Left lung (tissue), 10 donors: ENCODE results near the gene DDX24. TPM values are rescaled to one million over a fixed set of nuclear protein-coding genes. Genes with fewer than 3 reads are reported as not detected.

Experiments
- ATAC-seq: fragments of 200-7000 bp; cut with Tn5 transposase; one replicate; pipeline ENCODE4 v1.9.1; 2020; ENCODE audit warnings: moderate library complexity
- DNase-seq, 4 donors: peaks; one replicate each; pipeline ENCODE4 v3.0.0-alpha.2; 2013 to 2020
- H3K27ac ChIP-seq, 2 donors: fragments of 200-600 bp; sonication (generic) in 1 of 2; one replicate each; pipeline versions ENCODE4 v1.5.0 to v1.8.0; 2020 to 2021
- H3K27me3 ChIP-seq, 2 donors: fragments of 200-600 bp; sonication (generic) in 1 of 2; one replicate each; pipeline versions ENCODE4 v1.5.0 to v1.8.0; 2020 to 2021
- H3K36me3 ChIP-seq, 2 donors: fragments of 200-600 bp; sonication (generic) in 1 of 2; one replicate each; pipeline versions ENCODE4 v1.5.0 to v1.8.0; 2020 to 2021
- H3K4me1 ChIP-seq, 2 donors: fragments of 200-600 bp; one replicate each; pipeline ENCODE4 v1.8.0; 2021
- H3K4me3 ChIP-seq, 2 donors: fragments of 200-600 bp; sonication (generic) in 1 of 2; one replicate each; pipeline versions ENCODE4 v1.5.0 to v1.8.0; 2020 to 2021; ENCODE audit warnings: mild to moderate bottlenecking in 1 of 2
- H3K9me3 ChIP-seq, 2 donors: fragments of 200-600 bp; sonication (generic) in 1 of 2; one replicate each; pipeline versions ENCODE4 v1.5.0 to v1.8.0; 2020 to 2021
- intact Hi-C, 2 donors: fragments of 100-400 bp; cut with DNase I; formaldehyde crosslinking; loops; one replicate each; pipeline versions ENCODE4 v1.11.2 to v1.14.2; 2022
- polyA plus RNA-seq, 6 donors: library from polyadenylated mRNA; unstranded; fragments of 120-200 nt; gene quantifications; one replicate each; pipeline ENCODE4 v1.2.1, GENCODE V29; 2013; ENCODE audit not compliant: insufficient read length in 6 of 6
- total RNA-seq, 2 donors: library from RNA; stranded (reverse); fragmentation: NEBNext Ultra II Directional; extraction: Animal tissue kit (Norgen Biotek cat#: 25700); gene quantifications; one replicate each; pipeline ENCODE4 v1.2.1, GENCODE V29; 2021
- TF ChIP-seq, protein P1 (sequence below), 2 donors: fragments of 200-600 bp; sonication (generic) in 1 of 2; IDR thresholded peaks; one replicate each; pipeline versions ENCODE4 v1.5.0 to v1.8.0; 2021; ENCODE audit warnings: antibody characterized with exemption in 2 of 2
- donor health status: DM: no; HTN: yes; CAD: no.
- donor health status: DM: no; HTN: no; CAD: no.

The DDX24 gene
- total and polyA plus RNA-seq, 8 donors = 127 to 148 (median 139) TPM

DNA sequence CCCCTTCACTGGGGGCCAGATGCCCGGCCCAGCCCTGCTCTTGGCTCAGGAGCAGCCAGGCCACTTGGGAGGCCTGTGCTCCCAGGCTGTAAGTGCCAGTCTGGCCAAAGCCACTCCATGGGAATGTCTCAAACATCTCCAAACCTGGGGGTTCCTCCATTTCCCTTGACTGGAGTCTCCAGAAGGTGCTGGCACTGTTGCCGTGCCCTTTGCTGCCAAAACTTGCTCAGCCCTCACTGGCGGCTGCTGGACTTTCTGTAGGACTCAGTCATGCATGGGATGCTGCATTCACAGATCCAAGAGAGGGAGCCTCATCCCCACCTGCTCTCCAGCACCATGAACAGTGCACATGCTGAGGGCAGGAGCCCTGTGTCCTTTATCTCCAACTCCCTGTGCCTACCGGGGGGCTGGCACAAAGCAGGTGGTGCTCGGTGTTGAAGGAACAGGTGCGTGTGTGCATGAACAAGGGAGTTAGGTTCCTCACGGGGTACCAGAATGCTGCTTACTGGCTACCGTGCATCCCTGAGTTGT, 64.5 kb downstream of the DDX24 start:
- H3K27me3 ChIP-seq = no peaks in the 10 kb centered on the region
- intact Hi-C loops = no loop called here

GRCh38 chr14:94015223-94015622, 65.8 kb downstream of the DDX24 start:
- Histone ChIP-seq H3K27me3 (peaks cover 0 to 6% of the 10 kb centered on the region in 2 donors), H3K4me3 (no peak overlapping the region), H3K9me3 (no peaks in the 10 kb centered on the region), H3K4me1 (no peaks in the 10 kb centered on the region), H3K27ac (no peak overlapping the region), H3K36me3 (no peaks in the 10 kb centered on the region)
- ATAC-seq (no peak), DNase-seq (no peak)
- intact Hi-C loops = no loop called here
- TF ChIP-seq, protein P1, sequence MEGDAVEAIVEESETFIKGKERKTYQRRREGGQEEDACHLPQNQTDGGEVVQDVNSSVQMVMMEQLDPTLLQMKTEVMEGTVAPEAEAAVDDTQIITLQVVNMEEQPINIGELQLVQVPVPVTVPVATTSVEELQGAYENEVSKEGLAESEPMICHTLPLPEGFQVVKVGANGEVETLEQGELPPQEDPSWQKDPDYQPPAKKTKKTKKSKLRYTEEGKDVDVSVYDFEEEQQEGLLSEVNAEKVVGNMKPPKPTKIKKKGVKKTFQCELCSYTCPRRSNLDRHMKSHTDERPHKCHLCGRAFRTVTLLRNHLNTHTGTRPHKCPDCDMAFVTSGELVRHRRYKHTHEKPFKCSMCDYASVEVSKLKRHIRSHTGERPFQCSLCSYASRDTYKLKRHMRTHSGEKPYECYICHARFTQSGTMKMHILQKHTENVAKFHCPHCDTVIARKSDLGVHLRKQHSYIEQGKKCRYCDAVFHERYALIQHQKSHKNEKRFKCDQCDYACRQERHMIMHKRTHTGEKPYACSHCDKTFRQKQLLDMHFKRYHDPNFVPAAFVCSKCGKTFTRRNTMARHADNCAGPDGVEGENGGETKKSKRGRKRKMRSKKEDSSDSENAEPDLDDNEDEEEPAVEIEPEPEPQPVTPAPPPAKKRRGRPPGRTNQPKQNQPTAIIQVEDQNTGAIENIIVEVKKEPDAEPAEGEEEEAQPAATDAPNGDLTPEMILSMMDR (IDR thresholded peaks at IDR 0.05) = no peak

More for the DNA sequence above, 64.5 kb downstream of the DDX24 start:
- Histone ChIP-seq H3K27ac (no peak overlapping the region), H3K4me3 (no peak overlapping the region), H3K4me1 (no peaks in the 10 kb centered on the region), H3K9me3 (no peaks in the 10 kb centered on the region), H3K36me3 (no peaks in the 10 kb centered on the region)
- TF ChIP-seq, protein P1 (IDR thresholded peaks at IDR 0.05) = no peak
- no peak for ATAC-seq
- DNase-seq = no peak

GRCh38 chr14:94014382-94014781, 66.6 kb downstream of the DDX24 start:
- Histone ChIP-seq H3K4me1 (no peaks in the 10 kb centered on the region), H3K4me3 (no peak overlapping the region), H3K9me3 (no peaks in the 10 kb centered on the region), H3K36me3 (no peaks in the 10 kb centered on the region), H3K27me3 (peaks cover 0 to 6% of the 10 kb centered on the region in 2 donors), H3K27ac (no peak overlapping the region)
- intact Hi-C loops = no loop called here
- TF ChIP-seq, protein P1 (IDR thresholded peaks at IDR 0.05) = no peak
- DNase-seq = no peak
- no peak for ATAC-seq

DNA sequence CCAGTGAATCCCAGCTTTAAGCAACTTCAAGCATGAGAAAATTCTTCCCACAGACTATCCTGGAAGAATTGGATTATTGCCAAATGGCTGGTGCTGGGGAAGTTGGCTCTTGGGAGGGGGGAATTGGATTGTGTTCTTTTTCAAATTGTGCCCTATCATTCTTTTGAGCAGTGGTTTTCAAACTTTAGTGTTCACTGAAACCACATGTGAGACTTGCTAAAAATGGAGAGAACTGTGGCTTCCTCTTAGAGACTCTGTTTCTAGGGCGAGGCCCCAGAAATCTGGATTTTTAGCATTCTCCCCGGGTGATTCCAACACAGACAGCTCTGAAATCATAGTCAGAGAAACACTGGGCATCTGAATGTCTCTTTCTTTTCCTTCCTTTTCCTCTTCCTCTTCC, 69.2 kb downstream of the DDX24 start:
- DNase-seq (no peak), ATAC-seq (no peak)
- Histone ChIP-seq H3K27me3 (peaks cover 0 to 10% of the 10 kb centered on the region in 2 donors), H3K4me3 (no peak overlapping the region), H3K4me1 (no peaks in the 10 kb centered on the region), H3K9me3 (no peaks in the 10 kb centered on the region), H3K36me3 (no peaks in the 10 kb centered on the region), H3K27ac (no peak overlapping the region)
- intact Hi-C loops = no loop called here
- TF ChIP-seq, protein P1 (IDR thresholded peaks at IDR 0.05) = no peak

- Histone ChIP-seq H3K4me1 (no peaks in the 10 kb centered on the region), H3K27me3 (peaks cover 0 to 10% of the 10 kb centered on the region in 2 donors), H3K36me3 (no peaks in the 10 kb centered on the region), H3K4me3 (no peak overlapping the region), H3K27ac (no peak overlapping the region), H3K9me3 (no peaks in the 10 kb centered on the region)
- intact Hi-C loops = no loop called here
- DNase-seq (no peak), ATAC-seq (no peak)
- TF ChIP-seq, protein P1 (IDR thresholded peaks at IDR 0.05) = no peak
Observed at GRCh38 chr14:94010625-94011024, 70.4 kb downstream of the DDX24 start.
